HG03432 (cell line): Measurements from ENCODE around the gene SRSF1.
"Not testable (repeated sequence)": the region's sequence is repeated elsewhere in the genome, so short reads cannot be mapped to it uniquely, and the experiment has no call there.

ENCODE experiments used
- ATAC-seq: cut with Tn5 transposase; IDR thresholded peaks from one replicate; pipeline ENCODE4 v1.9.1; 2021; ENCODE audit warnings: mild to moderate bottlenecking, moderate library complexity; ENCODE audit not compliant: unreplicated experiment

Gene SRSF1

GRCh38 chr17:57966875-57967274 is 40.2 kb downstream of the SRSF1 start:
- no peak for ATAC-seq

DNA sequence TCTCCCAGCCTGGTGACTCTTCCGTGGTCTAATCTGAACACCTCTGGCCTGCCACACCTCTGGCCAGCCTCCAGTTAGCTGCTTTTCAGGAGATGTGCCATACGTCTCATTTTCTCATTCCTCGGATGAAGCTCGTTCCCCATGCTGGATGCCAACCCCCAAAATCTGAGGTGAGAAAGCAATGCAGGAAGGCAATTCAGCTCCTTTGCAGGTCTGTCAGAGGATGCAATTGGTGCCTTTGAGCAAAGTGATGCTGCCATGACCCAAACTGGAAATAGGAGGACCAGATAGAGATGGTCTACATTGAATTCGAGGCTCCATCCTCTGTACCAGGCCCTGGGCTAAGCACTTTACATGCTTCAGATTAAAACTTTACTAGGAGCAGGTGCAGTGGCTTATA is 40.8 kb downstream of the SRSF1 start:
- ATAC-seq, result no peak

GRCh38 chr17:57965521-57966160 is 41.4 kb downstream of the SRSF1 start:
- ATAC-seq, result no peak

GRCh38 chr17:57963149-57963511 is 43.9 kb downstream of the SRSF1 start:
- no peak for ATAC-seq

- no peak for ATAC-seq
Measured at GRCh38 chr17:57962279-57963148, 44.5 kb downstream of the SRSF1 start.

GRCh38 chr17:57959929-57960328 is 47.1 kb downstream of the SRSF1 start:
- ATAC-seq, result no peak

DNA sequence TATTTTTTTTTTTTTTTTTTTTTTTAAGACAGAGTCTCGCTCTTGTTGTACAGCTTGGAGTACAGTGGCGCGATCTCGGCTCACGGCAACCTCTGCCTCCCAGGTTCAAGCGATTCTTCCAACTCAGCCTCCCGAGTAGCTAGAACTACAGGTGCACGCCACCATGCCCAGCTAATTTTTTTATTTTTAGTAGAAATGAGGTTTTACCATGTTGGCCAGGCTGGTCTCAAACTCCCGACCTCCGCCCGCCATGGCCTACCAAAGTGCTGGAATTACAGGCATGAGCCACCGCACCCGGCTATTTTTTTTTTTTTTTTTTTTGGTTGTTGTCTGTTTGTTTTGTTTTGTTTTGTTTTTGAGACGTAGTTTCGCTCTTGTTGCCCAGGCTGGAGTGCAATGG is 48.7 kb downstream of the SRSF1 start:
- ATAC-seq, result not testable (repeated sequence)

DNA sequence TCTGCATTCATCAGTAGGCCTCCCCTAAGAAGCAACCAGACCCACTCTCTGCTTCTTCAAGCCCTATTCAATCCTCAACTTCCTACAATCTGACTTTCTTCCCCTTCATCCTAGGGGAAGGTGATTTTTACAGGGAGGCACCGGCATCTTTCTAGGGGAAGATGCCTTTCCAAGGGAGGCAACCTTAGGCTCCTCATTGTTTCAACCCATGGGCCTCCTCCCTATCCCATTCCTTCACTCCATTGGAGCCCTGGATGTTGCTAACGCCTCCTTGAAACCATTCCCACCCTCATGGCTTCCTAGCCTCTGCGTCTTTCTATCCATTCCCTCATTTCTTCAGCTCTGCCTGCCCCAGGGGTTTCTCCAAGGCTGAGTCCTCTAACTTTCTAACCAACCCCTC is 49.2 kb downstream of the SRSF1 start:
- no peak for ATAC-seq

DNA sequence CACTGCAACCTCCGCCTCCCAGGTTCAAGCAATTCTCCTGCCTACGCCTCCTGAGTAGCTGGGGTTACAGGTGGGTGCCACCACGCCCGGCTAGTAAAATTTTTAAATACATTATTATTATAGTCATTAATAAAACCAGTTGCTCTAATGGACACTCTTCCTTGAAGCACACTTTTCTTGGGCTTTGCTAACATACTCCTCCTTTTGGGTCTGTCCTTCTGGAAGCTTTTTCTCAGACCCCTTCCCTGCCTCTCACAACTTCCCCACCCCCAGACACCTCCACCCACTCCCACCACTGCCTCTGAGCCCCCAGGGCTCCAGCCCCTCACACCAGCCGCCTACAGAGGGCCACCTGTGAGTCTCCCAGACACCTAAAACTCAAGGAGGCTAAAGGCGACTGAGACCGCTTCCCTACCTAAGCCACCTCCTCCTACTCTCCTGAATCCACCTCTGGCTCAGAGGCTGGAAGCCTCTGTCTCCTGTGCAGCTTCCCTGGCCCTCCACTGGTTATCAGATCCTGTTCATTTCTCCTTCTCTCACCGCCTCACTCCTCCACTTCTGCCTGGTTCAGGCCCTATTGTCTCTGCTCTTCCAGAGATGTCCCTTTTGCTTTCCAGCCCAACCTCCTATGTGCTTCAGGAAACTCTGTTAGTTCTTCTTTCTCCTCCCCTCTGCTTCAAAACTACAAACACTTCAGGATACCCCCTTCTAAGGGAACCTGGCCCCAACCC is 49.8 kb downstream of the SRSF1 start:
- ATAC-seq, result no peak

DNA sequence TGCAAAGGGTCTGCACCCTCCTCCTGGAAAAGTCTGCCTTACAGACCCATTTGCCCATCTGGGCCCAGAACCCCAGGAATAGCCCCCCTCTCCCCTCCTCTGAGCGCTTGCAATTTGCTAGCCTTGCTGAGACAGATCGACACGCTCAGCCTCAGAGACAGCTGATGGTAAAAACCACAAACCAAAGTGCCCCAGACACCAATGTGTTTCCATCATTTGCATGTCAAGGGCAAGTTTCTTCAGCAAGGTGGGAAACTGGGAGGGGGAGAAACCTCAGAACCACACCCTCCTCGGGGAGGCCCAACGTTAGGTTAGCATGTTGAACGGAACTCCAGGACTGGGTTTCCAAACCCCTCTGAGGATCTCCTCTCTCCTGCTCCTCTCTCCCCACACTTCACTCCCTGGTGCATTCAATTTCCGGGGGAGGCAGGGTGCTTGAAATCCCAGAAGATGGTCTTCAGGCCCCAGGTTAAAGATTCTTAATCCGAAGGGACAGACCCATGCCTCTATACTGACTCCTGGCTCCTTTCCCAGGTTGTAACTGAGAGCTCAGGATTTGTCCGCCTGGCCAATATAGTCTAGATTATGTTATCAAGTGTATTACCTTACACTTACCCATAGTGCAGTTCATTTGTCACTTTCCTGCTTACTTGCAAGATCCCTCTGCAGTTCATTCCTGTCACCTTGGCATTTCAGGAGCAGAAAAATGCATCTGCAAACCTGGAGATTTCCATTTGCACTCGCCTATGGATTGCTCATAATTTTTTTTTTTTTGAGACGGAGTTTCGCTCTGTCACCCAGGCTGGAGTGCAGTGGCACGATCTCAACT is 50.5 kb downstream of the SRSF1 start:
- peak; percentile 67 for ATAC-seq

- ATAC-seq, result peak; percentile 73
Measured at GRCh38 chr17:57955183-57955931, 51.7 kb downstream of the SRSF1 start, which contains the start of gene CUEDC1. TSS of gene CUEDC1 (minus strand) at chr17:57955412. CDS start at chr17:57885564, 69,848 bp downstream.

GRCh38 chr17:57954397-57955182 is 52.5 kb downstream of the SRSF1 start:
- ATAC-seq, result peak; percentile 2

GRCh38 chr17:57953705-57954396 is 53.2 kb downstream of the SRSF1 start:
- no peak for ATAC-seq
